CD4-positive, alpha-beta T cell treated with Interleukin-15 for 4 hours (primary cell): ENCODE data around the gene PPA2.

Experiments
- DNase-seq: peaks from one replicate; pipeline ENCODE4 v3.0.0-alpha.2; 2020; ENCODE audit warnings: low spot score

Gene PPA2

GRCh38 chr4:105389167-105389566 is 84.7 kb downstream of the PPA2 start:
- no peak for DNase-seq

DNA sequence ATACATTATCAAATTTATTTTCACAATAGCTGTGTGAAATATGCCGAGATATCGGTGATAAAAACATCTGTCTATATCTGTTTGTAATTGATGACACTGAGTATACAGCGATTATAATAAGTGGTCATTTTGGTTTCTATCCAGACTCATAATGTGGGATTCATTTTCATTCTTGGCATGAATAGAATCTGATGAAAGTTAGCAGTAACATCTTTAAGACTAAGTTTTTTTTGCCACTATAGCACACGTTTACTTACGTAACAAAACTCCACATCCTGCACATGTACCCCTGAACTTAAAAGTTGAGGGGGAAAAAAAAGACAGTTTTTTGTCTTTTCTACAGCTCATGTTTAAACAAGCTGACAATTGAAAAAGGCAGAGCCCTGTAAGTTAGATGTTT is 86.4 kb downstream of the PPA2 start:
- DNase-seq = no peak

GRCh38 chr4:105386012-105386411 is 87.8 kb downstream of the PPA2 start:
- DNase-seq = no peak

DNA sequence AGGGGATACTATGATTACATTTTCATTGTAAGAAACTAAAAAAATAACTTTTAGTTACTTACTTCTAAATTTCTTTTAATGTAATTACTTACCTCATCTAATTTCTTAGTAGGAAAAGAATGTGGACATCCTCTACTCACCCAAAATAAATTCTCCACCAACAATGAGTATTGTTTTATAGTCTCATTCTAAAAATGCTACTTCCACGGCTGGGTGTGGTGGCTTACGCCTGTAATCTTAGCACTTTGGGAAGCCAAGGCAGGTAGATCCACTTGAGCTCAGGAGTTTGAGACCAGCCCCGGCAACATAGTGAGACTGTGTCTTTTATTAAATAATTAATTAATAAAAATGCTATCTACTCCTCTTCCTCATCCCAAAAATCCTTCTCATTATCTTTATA is 99.8 kb downstream of the PPA2 start:
- no peak for DNase-seq

DNA sequence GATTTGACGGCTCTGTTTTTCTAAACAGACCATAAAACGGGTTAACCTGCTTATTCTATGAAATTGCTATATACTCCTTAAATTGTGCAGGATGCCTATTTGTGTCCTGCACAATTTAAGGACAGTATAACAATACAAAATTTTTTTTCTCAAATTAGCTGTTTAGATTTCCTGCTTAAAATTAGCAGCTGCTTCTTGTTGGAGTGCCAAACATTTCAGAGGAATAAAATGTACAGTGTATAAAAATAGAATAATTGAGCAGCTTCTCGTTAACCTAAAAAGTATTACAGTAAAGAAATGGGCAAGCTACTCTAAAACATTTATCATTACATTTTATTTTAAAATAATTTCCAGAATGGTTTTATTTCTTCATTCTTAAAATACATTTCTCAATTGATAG is 100.5 kb downstream of the PPA2 start:
- DNase-seq = no peak

DNA sequence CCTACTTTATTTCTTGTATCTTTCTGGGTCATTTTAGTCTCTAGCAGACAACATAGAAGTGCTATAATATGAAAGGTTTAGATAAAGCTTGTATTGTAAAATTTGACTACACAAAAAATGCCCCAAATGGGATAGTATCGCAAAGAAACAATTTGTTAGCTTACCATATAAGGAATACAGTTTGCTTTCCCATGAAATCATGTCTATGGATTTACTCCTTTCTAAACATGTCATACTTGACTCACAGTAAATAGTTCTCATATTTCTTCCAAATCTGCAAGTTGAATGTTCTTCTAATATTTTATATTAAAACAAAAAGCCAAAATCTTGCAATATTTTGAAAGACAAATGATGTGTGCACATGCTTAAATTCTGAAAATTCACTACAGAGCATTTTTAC is 103.9 kb downstream of the PPA2 start:
- DNase-seq = no peak

DNA sequence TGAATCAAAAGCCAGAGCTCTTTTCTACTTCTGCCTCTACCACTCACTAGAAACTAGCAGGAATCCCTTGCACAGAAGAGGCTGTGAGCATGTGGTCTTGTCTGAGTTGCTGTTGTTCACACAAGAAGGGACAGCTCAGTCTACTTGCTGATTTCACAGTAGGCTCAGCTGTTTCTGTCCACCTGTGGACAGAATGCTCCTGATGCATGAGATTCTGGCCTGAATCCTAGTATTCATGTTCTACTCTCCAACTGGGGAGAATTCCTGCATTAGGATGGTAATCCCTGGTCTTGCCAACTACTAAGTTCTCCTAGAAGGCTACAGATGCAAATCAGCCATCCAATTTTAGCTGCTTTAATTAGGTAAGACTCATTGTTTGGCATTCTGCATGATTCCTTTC is 112.8 kb downstream of the PPA2 start:
- no peak for DNase-seq

DNA sequence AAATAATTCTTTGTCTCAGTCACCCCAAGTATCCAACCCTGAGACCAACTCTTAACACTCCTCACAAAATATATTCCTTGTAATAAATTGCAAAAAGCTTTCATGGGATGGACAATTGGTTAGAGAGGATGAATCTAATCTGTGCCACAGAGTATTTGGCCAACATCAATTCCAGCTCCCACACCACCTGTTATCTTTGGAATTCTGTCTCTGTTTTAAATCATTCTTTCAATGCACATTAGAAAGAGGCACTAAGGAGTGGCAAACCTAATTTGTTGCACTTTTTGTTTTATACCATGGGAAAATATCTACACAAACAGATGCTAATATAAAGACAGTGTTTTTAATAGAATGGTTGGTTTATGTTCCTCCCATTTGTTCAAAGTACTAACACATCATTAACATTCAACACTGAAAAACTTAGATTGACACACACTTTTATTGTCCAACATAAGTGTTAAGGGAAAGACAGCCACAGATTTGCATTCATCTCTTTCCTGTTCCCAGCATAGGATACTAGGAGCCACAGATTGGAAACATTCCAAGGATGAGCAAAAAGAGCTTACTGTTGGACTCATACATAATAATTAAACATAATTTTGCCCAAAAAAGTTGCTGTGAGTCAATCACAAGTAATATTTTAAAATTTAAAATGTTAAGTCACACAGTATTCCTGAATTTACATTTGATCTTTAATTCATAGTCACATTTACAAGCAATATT is 116.4 kb downstream of the PPA2 start:
- DNase-seq = no peak

GRCh38 chr4:105356194-105356593 is 117.7 kb downstream of the PPA2 start:
- DNase-seq = no peak

DNA sequence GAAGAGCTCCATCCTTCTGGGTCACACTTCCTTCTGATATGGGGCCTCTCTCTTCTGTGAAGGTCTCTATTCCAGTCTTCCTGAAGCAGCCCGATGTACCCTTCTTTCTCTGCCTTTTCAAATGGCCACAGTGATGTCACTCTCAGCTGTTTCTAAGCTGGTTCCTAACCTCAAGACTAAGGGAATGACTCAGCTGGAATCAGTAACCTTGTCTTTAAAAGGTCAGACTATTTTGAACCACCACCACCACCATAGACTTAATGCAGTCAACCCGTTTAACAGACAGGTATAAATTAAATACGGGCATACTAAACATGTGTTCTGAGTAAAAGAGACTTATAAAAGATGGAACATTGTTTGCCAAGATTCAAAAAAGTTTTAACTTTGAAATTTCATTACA is 121.0 kb downstream of the PPA2 start:
- DNase-seq = no peak

GRCh38 chr4:105351861-105352260 is 122.0 kb downstream of the PPA2 start:
- no peak for DNase-seq

DNA sequence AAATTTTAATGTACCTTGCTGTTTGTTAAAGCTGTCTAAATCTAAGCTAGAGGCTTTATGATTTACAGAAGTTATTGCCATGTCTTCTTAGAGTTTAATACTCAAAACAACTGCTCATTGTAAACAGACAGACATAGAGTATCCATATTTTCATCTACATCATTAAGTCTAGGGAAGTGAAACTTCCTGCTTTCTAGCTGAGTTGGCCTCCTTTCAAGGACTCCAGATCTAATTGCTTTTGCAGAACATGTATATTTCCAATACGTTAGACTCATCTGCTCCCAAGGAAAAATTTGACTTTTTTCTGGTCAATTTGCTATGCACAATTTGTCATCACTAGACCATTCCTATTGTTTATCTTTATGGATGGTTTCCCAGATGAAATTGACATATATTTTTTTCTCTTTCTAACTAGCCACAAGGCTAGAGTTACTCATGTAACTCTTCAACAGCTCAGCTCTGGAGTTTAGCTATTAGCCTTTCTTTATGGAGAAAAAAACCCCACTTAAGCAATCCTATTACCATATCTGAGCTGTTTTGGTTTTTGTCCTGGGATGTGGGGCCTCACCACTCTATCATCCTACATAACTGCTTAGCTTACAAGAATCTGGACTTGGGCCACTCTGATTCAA is 122.9 kb downstream of the PPA2 start:
- DNase-seq = no peak

GRCh38 chr4:105348719-105349118 is 125.1 kb downstream of the PPA2 start:
- DNase-seq = no peak

GRCh38 chr4:105346869-105347268 is 127.0 kb downstream of the PPA2 start:
- DNase-seq = no peak

DNA sequence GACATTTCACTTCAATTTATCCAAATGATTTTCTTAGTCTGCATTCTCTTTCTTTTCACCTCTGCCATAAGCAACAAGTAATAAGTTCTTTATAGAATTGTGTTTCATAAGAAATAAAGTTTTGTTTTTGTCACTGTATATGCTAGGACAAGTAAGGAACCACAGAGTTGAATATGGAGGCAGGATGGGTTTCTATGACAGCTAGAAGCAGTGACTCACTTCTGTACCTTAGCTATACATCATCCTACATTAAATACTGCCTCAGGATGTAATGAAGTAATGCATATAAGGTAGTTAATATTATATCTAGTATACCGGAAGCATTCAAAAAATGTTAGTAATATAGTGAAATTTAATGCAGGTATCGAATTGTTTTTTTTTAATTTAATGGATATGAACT is 128.0 kb downstream of the PPA2 start:
- no peak for DNase-seq

- no peak for DNase-seq
These were observed 128.5 kb downstream of the PPA2 start for GRCh38 chr4:105345358-105345757.

GRCh38 chr4:105344141-105344540 is 129.7 kb downstream of the PPA2 start:
- no peak for DNase-seq

GRCh38 chr4:105343146-105343931 is 130.5 kb downstream of the PPA2 start:
- no peak for DNase-seq

- no peak for DNase-seq
These were observed 144.8 kb downstream of the PPA2 start for GRCh38 chr4:105329081-105329480.

GRCh38 chr4:105327956-105328355 is 145.9 kb downstream of the PPA2 start:
- no peak for DNase-seq

GRCh38 chr4:105327222-105327621 is 146.6 kb downstream of the PPA2 start:
- no peak for DNase-seq
